CD4-positive, alpha-beta T cell treated with Interleukin-4 for 4 hours (primary cell): ENCODE data around the gene PTH1R.

Experiments
- DNase-seq: peaks from one replicate; pipeline ENCODE4 v3.0.0-alpha.2; 2020

PTH1R gene

GRCh38 chr3:46917257-46917656 lies 39.7 kb downstream of the PTH1R start:
- DNase-seq: no peak

GRCh38 chr3:46918202-46918601 lies 40.7 kb downstream of the PTH1R start:
- DNase-seq: no peak

- DNase-seq: no peak
These were observed 41.1 kb downstream of the PTH1R start for GRCh38 chr3:46918634-46919033.

- no peak for DNase-seq
These were observed 43.5 kb downstream of the PTH1R start for GRCh38 chr3:46921041-46921440.

- no peak for DNase-seq
These were observed 44.4 kb downstream of the PTH1R start for GRCh38 chr3:46921871-46922271.

- DNase-seq: no peak
These were observed 44.9 kb downstream of the PTH1R start for GRCh38 chr3:46922426-46922825.

GRCh38 chr3:46922871-46923558 lies 45.5 kb downstream of the PTH1R start:
- no peak for DNase-seq

- DNase-seq: peak; percentile 41
These were observed 46.2 kb downstream of the PTH1R start for GRCh38 chr3:46923559-46924350.

- no peak for DNase-seq
These were observed 47.5 kb downstream of the PTH1R start for GRCh38 chr3:46924921-46925584.

- no peak for DNase-seq
These were observed 48.0 kb downstream of the PTH1R start for GRCh38 chr3:46925585-46925934.

- DNase-seq: no peak
These were observed 48.5 kb downstream of the PTH1R start for GRCh38 chr3:46926039-46926438.

- DNase-seq: no peak
These were observed 48.9 kb downstream of the PTH1R start for GRCh38 chr3:46926447-46926846.

GRCh38 chr3:46926871-46927717 lies 49.6 kb downstream of the PTH1R start:
- peak; percentile 11 for DNase-seq

- no peak for DNase-seq
These were observed 50.2 kb downstream of the PTH1R start for GRCh38 chr3:46927718-46928073.

- DNase-seq: peak; percentile 53
These were observed 50.8 kb downstream of the PTH1R start for GRCh38 chr3:46928282-46928681.

GRCh38 chr3:46929324-46929723 lies 51.8 kb downstream of the PTH1R start:
- DNase-seq: no peak

- no peak for DNase-seq
These were observed 52.8 kb downstream of the PTH1R start for GRCh38 chr3:46930166-46930944.

GRCh38 chr3:46930945-46931403 lies 53.5 kb downstream of the PTH1R start:
- DNase-seq: no peak

GRCh38 chr3:46931631-46932331 lies 54.3 kb downstream of the PTH1R start:
- DNase-seq: peak; percentile 32

- no peak for DNase-seq
These were observed 55.1 kb downstream of the PTH1R start for GRCh38 chr3:46932455-46933225.

- no peak for DNase-seq
These were observed 55.7 kb downstream of the PTH1R start for GRCh38 chr3:46933261-46933660.
